ENCODE data around the gene KIAA1217. TPM values are rescaled to one million over a fixed set of nuclear protein-coding genes. Genes with fewer than 3 reads are reported as not detected.

KIAA1217 gene
- total RNA-seq, 1 experiment from 2014 or later = 7.8 TPM

DNA sequence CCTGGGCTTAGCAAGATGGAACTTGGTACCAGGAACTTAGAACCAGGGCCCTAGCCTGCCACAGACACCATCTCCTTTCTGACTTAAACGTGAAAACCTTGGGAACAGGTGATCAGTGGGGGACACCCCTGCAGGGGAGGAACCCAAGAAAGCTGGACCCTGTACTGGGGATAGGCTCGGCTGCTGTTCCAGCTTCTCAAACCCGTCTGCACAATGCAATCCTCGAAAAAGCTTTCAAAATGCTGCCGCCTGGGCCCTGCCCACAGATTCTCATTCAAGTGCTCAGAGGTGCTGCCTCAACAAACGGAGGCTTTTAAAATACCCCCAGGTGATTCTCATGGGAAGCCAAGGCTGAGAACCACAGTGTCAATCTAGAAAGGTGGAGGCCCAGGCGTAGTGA lies 345.1 kb downstream of the KIAA1217 start (continued):
- TF ChIP-seq TCF7L2 (IDR thresholded peaks at IDR 0.05; ENCODE audit: borderline replicate concordance, extremely low read depth, insufficient read depth, insufficient read length) = no peak
- no peak for TF ChIP-seq ZNF274 (IDR thresholded peaks at IDR 0.05; ENCODE audit: low read depth, low read length)

DNA sequence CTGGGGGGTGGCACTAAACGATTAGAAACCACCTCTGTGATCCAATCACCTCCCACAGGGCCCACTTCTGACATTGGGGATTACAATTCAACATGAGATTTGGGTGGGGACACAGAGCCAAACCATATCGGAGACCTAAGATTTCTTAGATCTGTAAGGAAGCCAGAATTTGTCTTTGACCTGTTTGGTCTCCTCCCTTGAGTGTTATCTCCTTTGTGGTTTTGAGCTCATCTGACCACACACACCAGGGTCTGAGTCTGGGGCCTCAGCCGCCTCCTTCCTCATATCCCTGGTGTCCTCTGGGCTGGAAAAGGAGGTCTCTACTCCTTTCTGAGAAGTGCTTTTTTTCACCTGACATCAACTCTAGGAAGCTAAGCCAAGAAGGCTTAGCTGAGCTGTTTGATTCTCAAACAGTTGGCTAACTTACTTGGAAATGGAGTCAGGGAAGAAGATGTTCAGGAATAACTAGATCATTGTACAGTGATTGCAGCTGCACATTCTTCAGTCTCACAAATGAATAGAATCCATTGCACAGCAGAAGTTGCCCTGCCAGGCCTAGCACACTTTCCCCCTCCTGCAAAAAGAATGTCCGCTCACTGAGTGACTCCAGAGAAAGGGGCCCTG lies 347.3 kb downstream of the KIAA1217 start:
- DNase-seq (ENCODE audit: low read depth, low spot score) (no peak), ATAC-seq (no peak)
- TF ChIP-seq SP1 (IDR thresholded peaks at IDR 0.05; ENCODE audit: low read depth) = no peak
- TF ChIP-seq ELF1 (IDR thresholded peaks at IDR 0.05; ENCODE audit: borderline replicate concordance, low read depth) = no peak
- no peak for TF ChIP-seq POLR2AphosphoS5 (IDR thresholded peaks at IDR 0.05; ENCODE audit: low read depth, low read length)
- no peak for TF ChIP-seq CEBPB (IDR thresholded peaks at IDR 0.05; ENCODE audit: low read depth)
- TF ChIP-seq EZH2phosphoT487 (IDR thresholded peaks at IDR 0.05; ENCODE audit: borderline replicate concordance) = no peak
- no peak for TF ChIP-seq JUND (IDR thresholded peaks at IDR 0.05)
- intact Hi-C loops (cut with micrococcal nuclease) = loop anchor here (2.0 to 10.0 kb wide), 2 partner anchors 1041 to 1397 kb away; no protein-coding TSS in a partner anchor
- POLR2A ChIA-PET = no interaction called here
- CTCF ChIA-PET = no interaction called here
- H3K9me2 ChIP-seq (ENCODE audit: insufficient read depth) = no peaks in the 10 kb centered on the region
- no peaks in the 10 kb centered on the region for H3K27me3 ChIP-seq (ENCODE audit: insufficient read depth, low read length)
- no peaks in the 10 kb centered on the region for H3K79me2 ChIP-seq (ENCODE audit: insufficient read depth, low read length)
- H3K4me2 ChIP-seq (ENCODE audit: low read length) = no peak overlapping the region
- H3K9ac ChIP-seq (ENCODE audit: low read length) = no peak overlapping the region
- H3K4me1 ChIP-seq (ENCODE audit: control insufficient read depth in 1 of 2, insufficient read depth in 2 of 2, low read length in 2 of 2) = peaks cover 4 to 20% of the 10 kb centered on the region in 2 experiments; a peak in 3 of 4 replicates
- no peak overlapping the region for H2AFZ ChIP-seq (ENCODE audit: low read depth, low read length, poor library complexity, severe bottlenecking)
- no peaks in the 10 kb centered on the region for H3K9me3 ChIP-seq (ENCODE audit: control insufficient read depth in 1 of 2, insufficient read depth in 1 of 2, low read depth in 1 of 2, low read length in 2 of 2)
- H3K36me3 ChIP-seq (ENCODE audit: control insufficient read depth in 1 of 2, insufficient read depth in 2 of 2, low read length in 2 of 2) = no peaks in the 10 kb centered on the region
- H4K20me1 ChIP-seq (ENCODE audit: insufficient read depth) = no peaks in the 10 kb centered on the region
- RAD21 ChIA-PET (ENCODE audit: low non-redundant PET in 1 of 2, low total read pairs in 2 of 2, uncharacterized antibody in 2 of 2, unreplicated experiment in 2 of 2) = no interaction called here
- BruUV-seq (replicated peaks) = no TSS peak
- no peak overlapping the region for H3K4me3 ChIP-seq (replicated peaks in 1 of 2; ENCODE audit: low read depth in 1 of 2, low read length in 2 of 2)
- H3K27ac ChIP-seq (ENCODE audit: low read depth, low read length) = no peak overlapping the region
